Measurements from ENCODE around the gene DPH1.

- TF ChIP-seq CTCF (conservative IDR thresholded peaks at IDR 0.05; ENCODE audit: low read length) = no peak
- no peak for TF ChIP-seq EZH2phosphoT487 (IDR thresholded peaks at IDR 0.05; ENCODE audit: borderline replicate concordance)
Observed at GRCh38 chr17:2044263-2044894, 14.4 kb downstream of the DPH1 start.
